ENCODE measurements around the gene TP53BP2. TPM values are rescaled to one million over a fixed set of nuclear protein-coding genes. Genes with fewer than 3 reads are reported as not detected.

TP53BP2 gene
- total RNA-seq, 2 experiments from 2014 or later = 21.1 to 21.7 TPM

GRCh38 chr1:223770621-223771315 lies 75.0 kb downstream of the TP53BP2 start:
- intact Hi-C loops (cut with micrococcal nuclease; ENCODE audit: unreplicated experiment) = no loop called here
- no peaks in the 10 kb centered on the region for H3K79me2 ChIP-seq (ENCODE audit: insufficient read depth, low read depth, low read length)
- ChIA-PET CTCF (ENCODE audit: unreplicated experiment) (no interaction called here), POLR2A (interaction anchor here (0.8 to 1.1 kb wide), 2 partner anchors 11 to 13 kb away, joined by 3 to 4 read pairs; no protein-coding TSS in a partner anchor)
- H3K27ac ChIP-seq (ENCODE audit: low read depth, low read length, poor library complexity, severe bottlenecking) = no peak overlapping the region
- no TSS peak for BruUV-seq (replicated peaks)
- no peaks in the 10 kb centered on the region for H3K9me3 ChIP-seq (ENCODE audit: low read length)
- TF ChIP-seq EZH2phosphoT487 (IDR thresholded peaks at IDR 0.05; ENCODE audit: borderline replicate concordance, low read depth, low read length) (no peak), CTCF (conservative IDR thresholded peaks at IDR 0.05; ENCODE audit: low read length) (no peak)
- no peak overlapping the region for H3K4me2 ChIP-seq (ENCODE audit: low read length)
- no peaks in the 10 kb centered on the region for H3K4me1 ChIP-seq (ENCODE audit: insufficient read depth, low read length, poor library complexity, severe bottlenecking)
- no peak for DNase-seq (ENCODE audit: low spot score)
- H3K36me3 ChIP-seq (ENCODE audit: insufficient read depth, low read length) = no peaks in the 10 kb centered on the region
- H3K4me3 ChIP-seq (ENCODE audit: low read depth, low read length, poor library complexity, severe bottlenecking) = no peak overlapping the region
- H3K9me2 ChIP-seq (ENCODE audit: insufficient read depth, low read length) = no peaks in the 10 kb centered on the region
- H4K20me1 ChIP-seq (ENCODE audit: insufficient read depth, low read length) = no peaks in the 10 kb centered on the region
- no peak overlapping the region for H2AFZ ChIP-seq (ENCODE audit: low read length)

GRCh38 chr1:223765719-223766340 lies 79.9 kb downstream of the TP53BP2 start:
- no peaks in the 10 kb centered on the region for H3K79me2 ChIP-seq (ENCODE audit: insufficient read depth, low read depth, low read length)
- no peak overlapping the region for H3K27ac ChIP-seq (ENCODE audit: low read depth, low read length, poor library complexity, severe bottlenecking)
- no peaks in the 10 kb centered on the region for H3K4me1 ChIP-seq (ENCODE audit: insufficient read depth, low read length, poor library complexity, severe bottlenecking)
- H3K36me3 ChIP-seq (ENCODE audit: insufficient read depth, low read length) = no peaks in the 10 kb centered on the region
- H3K9me2 ChIP-seq (ENCODE audit: insufficient read depth, low read length) = no peaks in the 10 kb centered on the region
- intact Hi-C loops (cut with micrococcal nuclease; ENCODE audit: unreplicated experiment) = no loop called here
- no peaks in the 10 kb centered on the region for H4K20me1 ChIP-seq (ENCODE audit: insufficient read depth, low read length)
- ChIA-PET POLR2A (no interaction called here), CTCF (ENCODE audit: unreplicated experiment) (no interaction called here)
- H3K9me3 ChIP-seq (ENCODE audit: low read length) = no peaks in the 10 kb centered on the region
- no peak overlapping the region for H3K4me3 ChIP-seq (ENCODE audit: low read depth, low read length, poor library complexity, severe bottlenecking)
- DNase-seq (ENCODE audit: low spot score) = no peak
- H3K4me2 ChIP-seq (ENCODE audit: low read length) = no peak overlapping the region
- TF ChIP-seq EZH2phosphoT487 (IDR thresholded peaks at IDR 0.05; ENCODE audit: borderline replicate concordance, low read depth, low read length) = no peak
- no peak for TF ChIP-seq CTCF (conservative IDR thresholded peaks at IDR 0.05; ENCODE audit: low read length)
- H2AFZ ChIP-seq (ENCODE audit: low read length) = no peak overlapping the region
- BruUV-seq (replicated peaks) = no TSS peak

Data from OCI-LY7 (cell line).